Loucy (cell line): ENCODE data around the gene SPATA31E1.
"Not testable (repeated sequence)": the region's sequence is repeated elsewhere in the genome, so short reads cannot be mapped to it uniquely, and the experiment has no call there.

Experiments
- H2AFZ ChIP-seq: fragments of 200-600 bp; sonication (generic); 2 replicates; pipeline ENCODE4 v1.6.0; 2016; ENCODE audit warnings: antibody characterized with exemption, mild to moderate bottlenecking, low read length, moderate library complexity
- H3F3A ChIP-seq: fragments of 200-600 bp; 2 replicates; pipeline ENCODE4 v1.6.0; 2016; ENCODE audit warnings: antibody characterized with exemption, low read depth, mild to moderate bottlenecking
- H3K27me3 ChIP-seq: fragments of 200-600 bp; sonication (generic); 2 replicates; pipeline ENCODE4 v1.6.1; 2014; ENCODE audit warnings: low read length, mild to moderate bottlenecking; ENCODE audit not compliant: insufficient read depth, poor library complexity, severe bottlenecking
- H3K36me3 ChIP-seq: fragments of 200-600 bp; sonication (generic); 2 replicates; pipeline ENCODE4 v1.6.1; 2016; ENCODE audit warnings: low read length; ENCODE audit not compliant: insufficient read depth
- H3K4me1 ChIP-seq: fragments of 200-600 bp; sonication (generic); 2 replicates; pipeline ENCODE4 v1.5.1; 2014; ENCODE audit warnings: low read length, mild to moderate bottlenecking; ENCODE audit not compliant: insufficient read depth, poor library complexity, severe bottlenecking
- H3K4me2 ChIP-seq: fragments of 200-600 bp; sonication (generic); 2 replicates; pipeline ENCODE4 v1.6.0; 2014; ENCODE audit warnings: antibody characterized with exemption, low read length, low read depth, mild to moderate bottlenecking; ENCODE audit not compliant: poor library complexity, severe bottlenecking
- H3K4me3 ChIP-seq: fragments of 200-600 bp; sonication (generic); 2 replicates; pipeline ENCODE4 v1.5.1; 2014; ENCODE audit warnings: low read length, mild to moderate bottlenecking, mixed read lengths; ENCODE audit not compliant: poor library complexity, severe bottlenecking
- H3K79me2 ChIP-seq: fragments of 200-600 bp; sonication (generic); 2 replicates; pipeline ENCODE4 v1.6.1; 2014; ENCODE audit warnings: low read length; ENCODE audit not compliant: insufficient read depth
- H3K9ac ChIP-seq: fragments of 200-600 bp; sonication (generic); 2 replicates; pipeline ENCODE4 v1.6.0; 2014; ENCODE audit warnings: mild to moderate bottlenecking, low read depth, low read length, moderate library complexity; ENCODE audit not compliant: poor library complexity, severe bottlenecking
- H3K9me2 ChIP-seq: fragments of 200-600 bp; sonication (generic); replicated peaks from 2 replicates; pipeline ENCODE4 v1.6.1; 2016; ENCODE audit warnings: low read depth, low read length, mixed read lengths
- H3K9me3 ChIP-seq: fragments of 200-600 bp; sonication (generic); 2 replicates; pipeline ENCODE4 v1.6.1; 2014; ENCODE audit warnings: mild to moderate bottlenecking, antibody characterized with exemption, low read length, low read depth; ENCODE audit not compliant: insufficient read depth
- H4K20me1 ChIP-seq: fragments of 200-600 bp; sonication (generic); 2 replicates; pipeline ENCODE4 v1.6.0; 2014; ENCODE audit warnings: antibody characterized with exemption, low read length, mild to moderate bottlenecking; ENCODE audit not compliant: insufficient read depth, poor library complexity, severe bottlenecking

SPATA31E1 gene

DNA sequence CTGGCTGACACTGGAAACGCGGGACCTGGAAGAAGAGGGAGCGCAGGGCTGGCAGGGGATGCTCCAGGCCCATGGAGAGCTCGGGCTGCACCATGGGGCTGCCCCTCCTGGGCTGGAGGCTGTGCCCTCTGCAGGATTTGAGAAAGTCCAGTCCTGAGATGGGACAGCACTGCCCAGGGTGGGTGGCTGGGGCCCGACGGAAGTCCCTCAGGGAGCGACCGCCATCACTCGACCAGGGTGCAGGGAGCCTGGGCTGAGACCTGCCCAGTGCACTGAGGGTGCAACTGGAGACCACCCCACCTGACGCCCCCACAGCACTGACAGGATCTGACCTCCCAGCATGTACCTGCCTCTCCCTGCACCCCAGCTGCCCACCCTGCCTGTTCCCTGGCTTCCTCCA is 42.2 kb downstream of the SPATA31E1 start:
- not testable (repeated sequence) for H3K79me2 ChIP-seq, H2AFZ ChIP-seq, H3K4me3 ChIP-seq, H3K4me1 ChIP-seq, H3F3A ChIP-seq, H3K9me3 ChIP-seq, H3K27me3 ChIP-seq, H3K4me2 ChIP-seq, H3K36me3 ChIP-seq, H4K20me1 ChIP-seq, H3K9me2 ChIP-seq, H3K9ac ChIP-seq

DNA sequence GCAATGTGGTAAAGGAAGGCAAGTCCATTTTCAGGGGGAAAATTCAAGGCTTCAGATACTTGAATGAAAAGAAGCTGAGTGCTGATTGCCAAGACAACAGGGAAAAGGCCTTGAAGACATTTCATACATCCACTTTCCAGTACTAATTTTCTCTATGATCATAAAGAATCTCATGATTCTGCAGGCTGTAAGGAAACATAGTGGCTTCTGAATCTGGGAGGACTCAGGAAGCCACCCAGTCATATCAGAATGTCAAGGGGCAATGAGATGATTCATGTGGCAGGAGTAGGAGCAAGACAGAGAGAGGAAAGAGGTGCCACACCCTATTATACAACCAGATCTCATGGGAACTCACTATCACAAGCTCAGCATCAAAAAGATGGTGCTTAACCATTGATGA is 46.5 kb downstream of the SPATA31E1 start:
- not testable (repeated sequence) for H3K4me3 ChIP-seq, H3K27me3 ChIP-seq, H3K9ac ChIP-seq, H2AFZ ChIP-seq, H3K9me3 ChIP-seq, H3K9me2 ChIP-seq, H4K20me1 ChIP-seq, H3K36me3 ChIP-seq, H3F3A ChIP-seq, H3K4me1 ChIP-seq, H3K4me2 ChIP-seq, H3K79me2 ChIP-seq

DNA sequence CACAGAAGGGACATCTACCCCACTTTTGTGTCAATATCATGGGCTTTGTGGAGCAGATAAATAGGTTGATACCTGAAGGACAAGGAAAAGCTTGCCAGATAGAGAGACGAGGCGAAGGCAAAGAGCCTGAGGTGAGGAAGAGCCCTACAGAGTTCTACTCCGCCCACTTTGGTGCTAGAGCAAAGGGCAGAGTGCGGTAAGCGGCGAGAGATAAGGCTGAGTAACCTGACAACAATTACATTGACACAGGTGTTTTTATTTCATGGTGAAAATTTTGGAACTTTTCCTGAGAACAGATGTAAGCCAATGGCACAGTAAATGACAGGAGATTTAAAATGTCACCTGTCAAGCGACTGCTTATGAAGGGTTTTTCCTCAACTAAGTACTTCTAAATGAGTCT is 51.8 kb downstream of the SPATA31E1 start:
- H3K9me3 ChIP-seq, H3K79me2 ChIP-seq, H3K4me1 ChIP-seq, H3K9me2 ChIP-seq, H3K4me3 ChIP-seq, H3K36me3 ChIP-seq, H3K9ac ChIP-seq, H3K27me3 ChIP-seq, H4K20me1 ChIP-seq, H3F3A ChIP-seq, H3K4me2 ChIP-seq, H2AFZ ChIP-seq: not testable (repeated sequence)

DNA sequence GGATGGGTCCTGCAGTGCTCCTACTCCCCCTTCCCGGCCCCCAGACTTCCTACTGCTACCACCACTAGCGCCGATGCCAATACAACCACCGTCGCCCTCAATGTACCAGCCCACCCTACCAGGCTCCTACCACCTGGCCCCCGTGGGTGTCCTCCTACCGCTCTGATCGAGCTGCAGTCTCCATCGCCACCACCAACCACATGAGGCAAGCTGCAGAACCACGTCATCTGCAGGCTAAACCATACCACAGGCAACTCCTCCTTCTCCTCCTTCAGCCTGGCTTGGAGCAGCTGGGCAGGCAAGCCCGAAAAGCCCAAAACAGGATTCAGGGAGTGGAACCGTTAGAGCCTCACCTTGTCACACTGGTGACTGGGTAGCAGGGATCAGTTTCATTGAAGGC is 54.7 kb downstream of the SPATA31E1 start:
- not testable (repeated sequence) for H4K20me1 ChIP-seq, H3K36me3 ChIP-seq, H3K9ac ChIP-seq, H2AFZ ChIP-seq, H3F3A ChIP-seq, H3K4me2 ChIP-seq, H3K9me2 ChIP-seq, H3K4me3 ChIP-seq, H3K9me3 ChIP-seq, H3K4me1 ChIP-seq, H3K27me3 ChIP-seq, H3K79me2 ChIP-seq

DNA sequence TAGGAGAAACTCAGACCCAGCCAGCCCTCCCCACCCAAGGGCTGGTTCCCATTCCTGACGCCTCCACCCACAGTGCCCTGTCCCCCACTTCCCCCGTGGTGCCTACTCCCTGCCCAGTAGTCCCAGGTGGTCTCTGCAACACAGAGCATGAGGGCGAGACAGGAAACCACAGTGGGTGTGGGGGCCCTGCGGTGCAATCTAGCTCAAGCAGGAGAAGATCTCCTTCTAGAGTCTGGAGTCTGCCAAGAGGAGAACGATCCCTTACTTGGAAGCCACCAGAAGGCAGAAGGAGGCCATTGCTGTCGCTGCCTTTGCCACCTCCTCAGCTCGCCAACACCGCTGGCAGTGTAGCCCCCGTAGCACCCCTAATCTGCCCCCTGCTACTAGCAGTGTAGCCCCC is 55.2 kb downstream of the SPATA31E1 start:
- H2AFZ ChIP-seq, result not testable (repeated sequence)

DNA sequence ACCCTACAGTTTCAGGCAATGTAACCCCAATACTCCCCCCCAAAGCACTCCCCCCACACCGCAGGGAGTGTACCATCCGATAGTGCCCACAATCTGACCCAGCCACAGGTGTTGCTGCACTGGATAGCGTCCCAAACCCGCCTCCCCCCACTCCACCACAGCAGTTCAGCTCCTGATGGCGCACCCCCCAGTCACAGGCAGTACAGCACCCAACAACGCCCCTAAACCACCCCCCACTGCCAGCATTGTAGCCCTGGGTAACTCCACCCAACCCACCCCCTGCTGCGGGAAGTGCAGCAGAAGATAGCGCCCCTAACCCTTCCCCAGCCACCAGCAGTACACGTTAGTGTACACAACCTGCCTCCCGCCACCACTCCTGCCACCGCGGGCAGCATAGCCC is 55.7 kb downstream of the SPATA31E1 start:
- not testable (repeated sequence) for H4K20me1 ChIP-seq, H3K9me3 ChIP-seq, H3K36me3 ChIP-seq, H3K9me2 ChIP-seq, H2AFZ ChIP-seq, H3K4me1 ChIP-seq, H3K9ac ChIP-seq, H3K4me2 ChIP-seq, H3K27me3 ChIP-seq, H3F3A ChIP-seq, H3K4me3 ChIP-seq, H3K79me2 ChIP-seq

More for the DNA sequence above, 55.2 kb downstream of the SPATA31E1 start:
- not testable (repeated sequence) for H4K20me1 ChIP-seq, H3K4me2 ChIP-seq, H3K9ac ChIP-seq, H3K36me3 ChIP-seq, H3K79me2 ChIP-seq, H3K4me3 ChIP-seq, H3K9me2 ChIP-seq, H3K9me3 ChIP-seq, H3K27me3 ChIP-seq, H3K4me1 ChIP-seq, H3F3A ChIP-seq
